H1 (cell line): ENCODE data around the gene TNIK. TPM values are rescaled to one million over a fixed set of nuclear protein-coding genes. Genes with fewer than 3 reads are reported as not detected.

ENCODE experiments used
- CHD7 ChIP-seq: fragments of 300-600 bp; sonication (generic); IDR thresholded peaks from 2 replicates; pipeline ENCODE4 v1.7.1; 2012; ENCODE audit warnings: low read length, moderate library complexity, mild to moderate bottlenecking, inconsistent platforms; ENCODE audit not compliant: insufficient replicate concordance
- CTCF ChIP-seq, 3 experiments: IDR thresholded peaks; 1 replicate in 2 of 3; 2 replicates in 1 of 3; pipeline versions ENCODE4 v1.5.1 to v1.6.1; 2011; ENCODE audit warnings: low read length in 3 of 3, mild to moderate bottlenecking in 3 of 3, inconsistent platforms in 2 of 3, low read depth in 1 of 3, moderate library complexity in 1 of 3; ENCODE audit not compliant: insufficient read depth in 1 of 3; ENCODE audit errors: control extremely low read depth in 1 of 3
- POLR2AphosphoS5 ChIP-seq: IDR thresholded peaks from 2 replicates; pipeline ENCODE4 v1.6.1; 2011; ENCODE audit warnings: low read depth, low read length
- SUZ12 ChIP-seq: fragments of 200-600 bp; sonication (generic); IDR thresholded peaks from 2 replicates; pipeline ENCODE4 v1.6.1; 2012; ENCODE audit warnings: mild to moderate bottlenecking, inconsistent platforms, low read length, moderate library complexity, mixed read lengths
- polyA plus RNA-seq, 7 experiments: library from polyadenylated mRNA; depleted of rRNA in 3 of 7; stranded (reverse) in 5 of 7; unstranded in 2 of 7; fragments of >200 nt in 5 of 7; fragments of 200-250 nt in 2 of 7; gene quantifications; 1 replicate in 5 of 7; 2 replicates in 1 of 7; 4 replicates in 1 of 7; pipeline versions ENCODE4 v1.2.1 to v1.2.3, GENCODE V29; 2011 to 2013; ENCODE audit warnings: missing spikeins in 2 of 7, mixed read lengths in 2 of 7
- total RNA-seq: library from RNA; stranded (reverse); fragmentation: NEBNext Ultra II Directional; extraction: Animal tissue kit (Norgen Biotek cat#: 25700); gene quantifications from 2 replicates; pipeline ENCODE4 v1.2.1, GENCODE V29; 2021

TNIK gene
- total and polyA plus RNA-seq, 2 of the 8 experiments (the other 6 are each of a cell fraction or from before 2014, with no cell fraction given): 7.4 to 42.0 TPM

GRCh38 chr3:171379281-171379680, 80.9 kb downstream of the TNIK start (continued):
- no peak for TF ChIP-seq CHD7
- no peak for TF ChIP-seq SUZ12
- no peak for TF ChIP-seq CTCF (IDR thresholded peaks at IDR 0.05; ENCODE audit: control extremely low read depth in 1 of 3, insufficient read depth in 1 of 3, low read depth in 1 of 3, low read length in 3 of 3)
- no peak for TF ChIP-seq POLR2AphosphoS5
